GM18520 (cell line): Measurements from ENCODE around the gene SPECC1L.
A peak's percentile ranks its signal among the peaks of the same experiment; 100 is the strongest.

Experiments used
- ATAC-seq: cut with Tn5 transposase; IDR thresholded peaks from one replicate; pipeline ENCODE4 v1.9.1; 2021; ENCODE audit not compliant: unreplicated experiment

The SPECC1L gene

DNA sequence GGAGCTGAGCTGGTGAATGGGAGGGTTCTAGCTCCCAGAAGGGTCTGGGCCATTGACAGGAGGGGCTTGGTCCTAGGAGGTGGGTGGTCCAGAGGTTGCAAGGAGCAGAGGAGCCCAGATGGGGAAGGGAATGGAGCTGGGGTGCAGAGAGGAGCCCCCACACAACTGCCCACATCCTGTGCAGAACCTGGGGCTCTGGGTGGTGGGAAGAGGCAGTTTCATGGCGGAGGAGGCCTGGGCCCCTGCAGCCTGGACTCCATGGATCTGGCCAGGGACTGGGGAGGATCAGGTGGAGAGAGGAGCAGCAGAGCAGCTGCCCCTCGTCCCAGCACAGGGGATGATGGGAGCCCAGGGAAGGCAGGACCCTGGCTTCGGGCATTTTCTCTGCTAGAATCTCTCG is 155.8 kb downstream of the SPECC1L start:
- ATAC-seq: no peak

- ATAC-seq: no peak
These were observed 156.3 kb downstream of the SPECC1L start for GRCh38 chr22:24426851-24427499.

- ATAC-seq: no peak
These were observed 157.0 kb downstream of the SPECC1L start, which contains the start of gene ADORA2A for GRCh38 chr22:24427500-24428164. TSS of gene ADORA2A (plus strand) at chr22:24427599. CDS start at chr22:24433405, 5,806 bp downstream.

- no peak for ATAC-seq
These were observed 158.2 kb downstream of the SPECC1L start for GRCh38 chr22:24428751-24429410.

DNA sequence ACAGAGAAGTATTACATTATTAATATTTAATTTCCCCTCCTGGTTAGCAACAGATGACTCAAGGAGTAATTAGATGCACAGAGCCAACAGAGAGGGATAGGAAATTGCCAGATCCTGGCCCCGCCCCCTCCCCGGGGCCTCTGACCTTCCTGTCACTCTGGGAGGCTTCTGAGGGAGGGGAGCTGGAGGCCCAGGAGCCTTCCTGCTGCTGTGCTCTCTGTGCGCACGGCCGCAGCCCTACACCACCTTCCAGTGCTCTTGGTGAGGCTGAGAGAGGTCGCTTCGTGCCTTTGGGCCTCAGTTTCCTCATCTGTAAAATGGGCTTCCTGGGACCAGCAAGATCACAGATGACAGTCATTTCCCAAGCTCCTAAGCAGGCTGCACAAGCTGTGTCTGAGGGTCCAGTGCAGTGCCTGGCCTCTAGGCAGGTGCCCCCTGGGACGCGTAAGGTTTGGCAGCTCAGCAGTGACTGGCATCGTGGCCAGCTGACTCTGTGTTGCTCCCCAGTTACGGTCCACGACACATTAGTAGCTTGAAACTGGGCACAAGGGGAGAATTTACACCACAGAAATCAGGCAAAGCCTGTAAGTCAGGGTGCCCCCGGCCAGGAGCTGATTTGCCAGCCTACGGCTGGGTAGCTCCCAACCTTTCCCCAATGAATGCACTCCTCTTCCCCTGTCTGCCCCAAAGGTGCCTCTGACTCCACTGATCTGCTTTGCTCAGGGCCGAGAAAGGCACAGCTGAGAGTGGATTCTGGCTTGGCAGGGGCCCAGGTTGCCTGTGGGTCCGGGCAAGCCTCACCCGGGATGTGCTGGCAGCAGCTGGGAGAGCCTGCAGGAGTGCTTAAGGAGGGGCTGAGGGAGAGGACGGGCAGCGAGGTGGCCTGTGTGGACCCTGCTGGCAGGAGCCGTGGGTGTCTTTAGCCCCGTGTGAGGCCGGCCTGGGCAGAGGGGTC is 159.1 kb downstream of the SPECC1L start:
- no peak for ATAC-seq

- ATAC-seq: no peak
These were observed 160.0 kb downstream of the SPECC1L start for GRCh38 chr22:24430431-24431308.

DNA sequence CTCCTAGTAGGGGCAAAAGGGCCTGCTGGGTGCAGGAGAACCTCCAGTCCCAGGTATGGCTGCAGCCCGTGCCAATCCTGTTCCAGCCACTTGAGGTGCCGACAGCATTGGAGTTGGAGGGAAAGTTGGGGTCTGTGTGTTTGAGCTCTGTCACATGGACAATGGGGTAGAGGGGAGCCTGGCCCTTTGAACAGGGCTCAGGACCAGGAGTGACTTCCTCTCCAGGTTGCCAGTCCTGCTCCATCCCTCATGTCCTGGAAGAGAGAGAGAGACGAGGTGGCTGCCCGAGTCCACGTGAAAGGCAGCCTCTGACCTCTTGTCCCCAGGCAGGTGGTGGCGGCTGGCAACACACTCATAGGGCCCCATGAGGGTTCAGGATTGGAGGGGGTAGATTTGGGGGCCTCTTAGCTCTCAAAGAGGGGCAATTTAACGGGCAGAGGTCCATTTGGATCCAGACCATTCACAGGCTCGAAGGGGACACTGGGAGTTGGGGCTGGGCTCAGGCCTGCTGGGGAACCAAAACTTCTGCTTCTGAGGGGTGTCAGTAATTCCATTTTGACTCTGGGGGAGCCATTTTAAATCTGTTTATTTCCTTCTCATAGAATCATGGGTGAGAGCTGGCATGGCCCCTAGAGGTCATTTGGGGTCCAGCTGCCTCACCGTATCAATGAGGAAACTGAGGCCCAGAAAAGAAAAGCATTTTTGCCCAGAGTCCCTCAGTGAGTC is 160.8 kb downstream of the SPECC1L start:
- no peak for ATAC-seq

DNA sequence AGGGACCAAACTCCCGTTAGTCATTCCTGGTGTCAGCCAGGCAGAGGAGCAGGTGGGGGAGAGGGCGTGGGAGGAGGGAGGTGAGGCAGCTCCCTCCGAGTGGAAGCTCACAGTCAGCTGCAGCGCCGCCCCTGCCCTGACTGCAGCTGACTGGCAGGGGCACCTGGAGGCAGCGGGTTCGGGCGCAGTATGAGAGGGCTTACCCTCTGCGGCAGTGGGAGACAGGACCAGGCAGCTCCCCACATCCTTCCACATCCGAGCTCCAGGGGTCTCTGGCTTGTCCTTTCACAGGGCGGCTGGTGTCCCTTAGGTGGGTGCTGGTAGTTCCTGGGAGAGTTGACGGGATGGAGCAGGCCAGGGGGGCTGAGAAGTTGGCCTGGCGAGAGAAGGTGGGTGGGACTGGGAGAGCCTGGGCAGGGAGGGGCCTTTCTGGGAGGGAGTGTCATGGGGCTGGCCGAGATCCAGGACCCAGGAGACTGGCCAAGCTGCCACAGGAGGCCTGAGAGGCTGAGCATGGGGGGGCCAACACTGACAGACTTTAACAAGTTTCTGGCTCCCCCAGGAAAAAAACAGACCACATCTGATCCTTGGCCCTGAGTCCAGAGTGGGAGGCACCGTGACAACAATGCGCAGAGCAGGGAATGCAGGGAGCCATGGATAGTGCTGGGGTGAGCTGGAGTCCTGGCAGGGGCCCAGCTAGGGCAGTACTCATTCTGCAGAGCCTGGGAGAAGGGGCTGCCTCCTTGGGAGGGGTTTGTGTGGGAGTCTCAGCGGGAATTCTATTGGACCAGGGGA is 161.6 kb downstream of the SPECC1L start:
- ATAC-seq: no peak

- no peak for ATAC-seq
These were observed 162.6 kb downstream of the SPECC1L start for GRCh38 chr22:24433001-24433827.

DNA sequence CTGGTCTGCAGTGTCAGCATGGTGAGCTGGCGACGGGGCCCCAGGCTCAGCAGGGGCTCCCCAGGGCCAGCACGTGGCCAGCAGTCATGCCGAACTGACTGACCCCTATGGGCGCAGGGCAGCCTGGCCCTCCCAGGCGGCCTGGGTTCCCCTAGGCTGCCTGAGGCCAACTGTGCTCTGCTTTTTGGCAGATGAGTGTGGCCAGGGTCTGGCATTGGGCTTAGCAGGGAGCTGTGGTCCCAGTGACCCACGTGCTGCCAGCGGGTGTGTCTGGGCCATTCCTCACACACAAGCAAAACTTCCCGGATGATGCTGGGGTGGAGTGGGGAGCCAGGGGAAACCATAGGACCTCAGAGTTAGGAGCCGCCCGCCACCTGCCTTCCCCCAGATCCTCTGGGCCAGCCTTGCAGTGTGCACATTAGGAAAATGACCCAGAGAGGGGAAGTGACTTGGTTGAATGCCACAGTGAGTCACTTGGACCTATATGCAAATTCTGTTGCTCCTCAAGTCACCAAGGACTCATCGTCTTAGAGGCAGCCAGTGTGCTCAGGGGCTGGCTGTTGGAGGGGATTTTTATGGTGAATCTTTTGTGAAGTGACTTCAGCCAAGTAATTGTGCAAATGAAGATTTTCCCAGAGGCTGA is 163.3 kb downstream of the SPECC1L start:
- ATAC-seq: peak; percentile 62

DNA sequence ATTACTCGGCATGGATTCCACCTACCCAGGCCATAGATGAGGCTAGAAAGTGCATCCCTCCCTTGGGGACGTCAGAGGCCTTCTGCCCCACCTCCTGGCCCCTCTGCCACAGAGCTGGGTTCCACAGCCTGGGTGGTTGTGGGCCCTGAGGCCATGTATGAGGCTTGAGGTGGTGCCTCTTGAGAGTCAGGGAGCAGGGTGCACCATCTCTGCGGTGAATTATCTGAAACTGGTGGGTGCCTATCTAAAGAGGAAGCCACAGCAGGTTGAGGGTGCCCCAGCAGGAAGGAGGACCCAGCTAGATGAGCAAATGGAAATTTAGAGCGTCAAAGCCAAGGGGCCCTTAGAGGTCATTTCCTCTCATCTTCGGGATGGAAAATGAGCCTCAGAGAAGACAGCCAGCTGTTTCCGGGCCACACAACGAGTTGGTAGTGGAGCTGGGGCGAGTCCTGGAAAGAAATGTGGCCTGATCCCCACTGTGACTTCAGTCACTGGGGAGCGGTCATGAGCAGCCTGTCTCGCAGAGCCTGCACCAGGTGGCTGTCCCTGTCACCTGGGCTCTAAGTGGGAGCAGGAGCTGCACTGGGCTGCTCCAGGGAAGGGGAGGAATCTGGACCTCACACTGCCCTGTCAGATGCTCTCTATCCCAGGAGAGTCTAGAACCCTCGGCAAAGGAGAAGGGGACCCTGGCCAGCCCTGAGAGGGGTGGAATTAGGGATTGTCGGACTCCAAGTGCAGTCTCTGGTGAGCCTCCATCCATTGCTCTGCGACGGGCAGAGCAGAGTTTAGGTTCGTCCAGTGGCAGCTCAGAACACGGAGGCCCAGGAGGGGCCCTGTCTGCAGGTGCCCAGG is 164.1 kb downstream of the SPECC1L start:
- ATAC-seq: peak; percentile 47

DNA sequence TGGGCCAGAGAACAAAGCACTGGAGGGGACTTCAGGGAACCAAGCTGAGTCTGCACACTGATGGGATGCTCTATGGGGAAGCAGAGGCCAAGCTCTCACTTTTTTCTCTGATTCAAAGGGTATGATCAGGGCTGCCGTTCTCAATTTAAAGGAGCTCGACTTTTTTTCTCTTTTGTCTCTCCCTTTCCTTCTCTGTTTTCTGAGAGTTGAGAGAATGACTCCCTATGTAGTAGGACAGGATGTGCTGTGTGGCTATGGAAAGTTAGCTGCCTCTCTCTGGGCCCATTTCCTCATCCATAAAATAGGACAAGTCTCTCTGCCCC is 164.7 kb downstream of the SPECC1L start:
- no peak for ATAC-seq

DNA sequence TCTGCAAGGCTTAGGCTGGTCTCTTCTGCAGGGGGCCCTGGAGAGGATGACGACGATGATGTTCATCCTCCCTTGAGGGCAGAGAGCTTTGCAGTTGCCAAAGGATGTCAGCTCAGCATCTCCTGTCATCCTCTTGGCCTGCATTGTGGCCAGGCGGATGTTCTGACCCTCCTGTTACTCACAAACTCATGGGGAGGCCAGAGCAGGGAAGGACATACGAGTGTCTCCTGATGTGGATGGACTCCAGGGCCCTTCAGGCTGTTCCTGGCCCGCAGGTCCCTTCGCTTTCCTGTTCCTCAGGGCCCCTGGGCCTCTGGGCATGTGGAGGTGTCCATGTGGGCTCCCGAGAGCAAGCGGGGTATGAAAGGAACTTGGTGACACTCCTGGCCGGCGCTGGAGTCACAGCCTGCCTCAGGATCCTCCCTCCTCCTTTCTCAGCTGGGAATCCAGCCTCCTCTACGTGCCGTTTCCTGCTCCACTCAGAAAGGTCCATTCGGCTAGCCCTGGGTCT is 165.3 kb downstream of the SPECC1L start:
- no peak for ATAC-seq

DNA sequence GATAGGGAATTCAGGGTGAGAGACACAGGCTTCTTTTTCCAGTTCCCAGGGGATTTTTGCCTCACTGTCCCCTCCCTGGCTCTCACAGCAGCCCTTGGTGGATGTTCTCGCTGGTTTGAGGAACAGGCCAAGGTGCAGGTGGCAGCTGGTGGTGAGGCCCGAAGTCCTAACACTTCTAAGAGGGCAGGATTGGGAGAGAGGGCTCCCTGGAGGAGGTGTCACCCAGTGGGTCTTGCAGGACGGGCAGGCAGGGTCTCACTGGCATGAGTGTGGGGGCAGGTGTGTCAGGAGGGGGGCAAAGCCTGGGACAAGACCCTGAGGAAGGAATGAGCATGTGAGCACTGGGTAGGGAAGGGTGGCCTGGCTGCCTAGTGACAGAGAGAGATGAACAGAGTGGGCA is 165.9 kb downstream of the SPECC1L start:
- no peak for ATAC-seq

GRCh38 chr22:24437091-24437490 is 166.5 kb downstream of the SPECC1L start:
- no peak for ATAC-seq

- no peak for ATAC-seq
These were observed 167.2 kb downstream of the SPECC1L start for GRCh38 chr22:24437741-24438328.
